ENCODE data around the gene JAKMIP1. TPM values are rescaled to one million over a fixed set of nuclear protein-coding genes. Genes with fewer than 3 reads are reported as not detected.
"Not testable (repeated sequence)": the region's sequence is repeated elsewhere in the genome, so short reads cannot be mapped to it uniquely, and the experiment has no call there.

JAKMIP1 gene
- total RNA-seq, 1 donor from 2014 or later, result 0.13 TPM

GRCh38 chr4:6141554-6141953 is 58.8 kb downstream of the JAKMIP1 start:
- Mint-ChIP-seq H3K27ac (no peak overlapping the region), H3K4me3 (no peak overlapping the region), H3K4me1 (no peaks in the 10 kb centered on the region), H3K27me3 (no peaks in the 10 kb centered on the region), H3K36me3 (ENCODE audit: low read depth) (no peaks in the 10 kb centered on the region), H3K9me3 (no peaks in the 10 kb centered on the region)
- no peak for DNase-seq
- TF ChIP-seq CTCF (IDR thresholded peaks at IDR 0.05), result no peak
- CTCF ChIA-PET, result no interaction called here
- no peak for ATAC-seq (ENCODE audit: low read depth)
- POLR2A ChIA-PET, result no interaction called here
- intact Hi-C loops (cut with micrococcal nuclease), result no loop called here

GRCh38 chr4:6141021-6141420 is 59.3 kb downstream of the JAKMIP1 start:
- H3K27ac Mint-ChIP-seq; intact Hi-C loops (cut with micrococcal nuclease); H3K9me3 Mint-ChIP-seq; H3K36me3 Mint-ChIP-seq (ENCODE audit: low read depth); DNase-seq; H3K27me3 Mint-ChIP-seq; CTCF ChIA-PET; ATAC-seq (ENCODE audit: low read depth); POLR2A ChIA-PET; H3K4me3 Mint-ChIP-seq; H3K4me1 Mint-ChIP-seq: not testable (repeated sequence)

GRCh38 chr4:6137747-6138135 is 62.6 kb downstream of the JAKMIP1 start:
- ATAC-seq (ENCODE audit: low read depth) (no peak), DNase-seq (no peak)
- no peak for TF ChIP-seq CTCF (IDR thresholded peaks at IDR 0.05)
- no peaks in the 10 kb centered on the region for H3K36me3 Mint-ChIP-seq (ENCODE audit: low read depth)
- ChIA-PET POLR2A (no interaction called here), CTCF (no interaction called here)
- H3K27ac Mint-ChIP-seq, result no peak overlapping the region
- H3K4me3 Mint-ChIP-seq, result no peak overlapping the region
- H3K27me3 Mint-ChIP-seq, result no peaks in the 10 kb centered on the region
- no peaks in the 10 kb centered on the region for H3K4me1 Mint-ChIP-seq
- intact Hi-C loops (cut with micrococcal nuclease), result no loop called here
- H3K9me3 Mint-ChIP-seq, result no peaks in the 10 kb centered on the region

- CTCF ChIA-PET, result no interaction called here
- intact Hi-C loops (cut with micrococcal nuclease), result no loop called here
- no peak for ATAC-seq (ENCODE audit: low read depth)
- no peak overlapping the region for H3K27ac Mint-ChIP-seq
- no peaks in the 10 kb centered on the region for H3K9me3 Mint-ChIP-seq
- H3K27me3 Mint-ChIP-seq, result no peaks in the 10 kb centered on the region
- POLR2A ChIA-PET, result no interaction called here
- no peaks in the 10 kb centered on the region for H3K36me3 Mint-ChIP-seq (ENCODE audit: low read depth)
- DNase-seq, result no peak
- no peaks in the 10 kb centered on the region for H3K4me1 Mint-ChIP-seq
- TF ChIP-seq CTCF (IDR thresholded peaks at IDR 0.05), result no peak
- H3K4me3 Mint-ChIP-seq, result no peak overlapping the region
Measured at GRCh38 chr4:6137027-6137746, 63.2 kb downstream of the JAKMIP1 start.

- no peaks in the 10 kb centered on the region for H3K36me3 Mint-ChIP-seq (ENCODE audit: low read depth)
- ChIA-PET POLR2A (no interaction called here), CTCF (no interaction called here)
- H3K27ac Mint-ChIP-seq, result no peak overlapping the region
- no peak for TF ChIP-seq CTCF (IDR thresholded peaks at IDR 0.05)
- intact Hi-C loops (cut with micrococcal nuclease), result loop anchor here (1.0 kb wide), 1 partner anchor 193 kb away; no protein-coding TSS in a partner anchor
- H3K9me3 Mint-ChIP-seq, result no peaks in the 10 kb centered on the region
- ATAC-seq (ENCODE audit: low read depth), result no peak
- H3K4me3 Mint-ChIP-seq, result no peak overlapping the region
- no peaks in the 10 kb centered on the region for H3K27me3 Mint-ChIP-seq
- DNase-seq, result no peak
- H3K4me1 Mint-ChIP-seq, result no peaks in the 10 kb centered on the region
Measured at GRCh38 chr4:6134612-6135220, 65.6 kb downstream of the JAKMIP1 start.

All from activated B cell treated with CpG ODN at 0.5 μM for 24 hours (primary cell).